HG03139 (cell line): ENCODE data around the gene ZNF544.

Experiments used
- ATAC-seq: cut with Tn5 transposase; IDR thresholded peaks from one replicate; pipeline ENCODE4 v1.9.1; 2021; ENCODE audit not compliant: unreplicated experiment

Gene ZNF544

GRCh38 chr19:58228585-58229254 is at the start of gene ZNF544:
Gene ZNF544, plus strand, starts transcription at chr19:58228914. Its CDS starts 15,110 bp downstream, at chr19:58244024.
- peak; percentile 86 for ATAC-seq

- ATAC-seq: no peak
These were observed 46.7 kb upstream of the ZNF544 start for GRCh38 chr19:58181902-58182576.

GRCh38 chr19:58182577-58182988 is 46.1 kb upstream of the ZNF544 start:
- no peak for ATAC-seq

- ATAC-seq: peak; percentile 77
These were observed 45.5 kb upstream of the ZNF544 start, which contains the start of gene ZNF274 for GRCh38 chr19:58182989-58183816. Gene ZNF274, plus strand, starts transcription at chr19:58183061. Its CDS starts 905 bp downstream, at chr19:58183966.

GRCh38 chr19:58183817-58184215 is 44.9 kb upstream of the ZNF544 start:
- ATAC-seq: no peak

- ATAC-seq: no peak
These were observed 31.7 kb upstream of the ZNF544 start for GRCh38 chr19:58196901-58197616.

- no peak for ATAC-seq
These were observed 24.8 kb upstream of the ZNF544 start for GRCh38 chr19:58203814-58204475.

- no peak for ATAC-seq
These were observed 24.1 kb upstream of the ZNF544 start for GRCh38 chr19:58204566-58204965.

GRCh38 chr19:58209577-58209976 is 19.1 kb upstream of the ZNF544 start:
- ATAC-seq: no peak

- ATAC-seq: no peak
These were observed 16.2 kb upstream of the ZNF544 start for GRCh38 chr19:58212336-58213074.

- no peak for ATAC-seq
These were observed 15.7 kb upstream of the ZNF544 start for GRCh38 chr19:58213075-58213369.

- ATAC-seq: no peak
These were observed 11.6 kb upstream of the ZNF544 start for GRCh38 chr19:58217069-58217481.

- no peak for ATAC-seq
These were observed 10.9 kb upstream of the ZNF544 start for GRCh38 chr19:58217607-58218391.

GRCh38 chr19:58218899-58219298 is 9.8 kb upstream of the ZNF544 start:
- ATAC-seq: no peak

- no peak for ATAC-seq
These were observed 640 bp upstream of the ZNF544 start for GRCh38 chr19:58227964-58228584.

- ATAC-seq: no peak
These were observed 533 bp downstream of the ZNF544 start for GRCh38 chr19:58229255-58229639.

- ATAC-seq: no peak
These were observed 8.6 kb downstream of the ZNF544 start for GRCh38 chr19:58237324-58237723.

- no peak for ATAC-seq
These were observed 14.6 kb downstream of the ZNF544 start for GRCh38 chr19:58243351-58243750.

- no peak for ATAC-seq
These were observed 20.2 kb downstream of the ZNF544 start for GRCh38 chr19:58248886-58249285.
